GM12801 (cell line): ENCODE measurements around the gene VDAC1.

Experiments used
- CTCF ChIP-seq: IDR thresholded peaks from one replicate; pipeline ENCODE4 v1.5.1; 2011; ENCODE audit warnings: control low read depth; ENCODE audit not compliant: insufficient read length; ENCODE audit errors: extremely low read depth

VDAC1 gene

GRCh38 chr5:134046801-134047686 is 42.3 kb upstream of the VDAC1 start:
- TF ChIP-seq CTCF, result no peak

GRCh38 chr5:134046330-134046729 is 41.6 kb upstream of the VDAC1 start:
- no peak for TF ChIP-seq CTCF

- TF ChIP-seq CTCF, result no peak
These were observed 39.3 kb upstream of the VDAC1 start for GRCh38 chr5:134043793-134044792.

GRCh38 chr5:134041570-134042411 is 37.0 kb upstream of the VDAC1 start:
- no peak for TF ChIP-seq CTCF

- TF ChIP-seq CTCF, result no peak
These were observed 33.4 kb upstream of the VDAC1 start for GRCh38 chr5:134038138-134038537.

- TF ChIP-seq CTCF, result no peak
These were observed 32.4 kb upstream of the VDAC1 start for GRCh38 chr5:134037160-134037559.
